HCT116 (cell line): ENCODE results near the gene TEAD1. TPM values are rescaled to one million over a fixed set of nuclear protein-coding genes. Genes with fewer than 3 reads are reported as not detected.

Source experiments
- ATAC-seq: fragments of 200-7000 bp; cut with Tn5 transposase; 2 replicates; pipeline ENCODE4 v1.9.1; 2020; ENCODE audit warnings: mild to moderate bottlenecking, moderate library complexity
- BruUV-seq: library from RNA; stranded (reverse); fragments of 400-500 nt; replicated peaks from 2 replicates; lab custom pipeline; 2021; lab: Mats Ljungman, UMichigan
- CTCF ChIA-PET: fragments of 300-600 bp; sonication (Branson Sonifier 250); formaldehyde crosslinking; loops from one replicate; lab custom pipeline; 2021; ENCODE audit warnings: antibody characterized with exemption; lab: Charles Lee
- POLR2A ChIA-PET: fragments of 300-600, 350-600 bp; sonication (Branson Sonifier 250); formaldehyde crosslinking; loops from one replicate; lab custom pipeline; 2021; ENCODE audit warnings: antibody characterized with exemption; lab: Charles Lee
- RAD21 ChIA-PET, 2 experiments: fragments of 300-600 bp; sonication (Branson Sonifier 250); formaldehyde crosslinking; loops; one replicate each; lab custom pipeline; 2023; ENCODE audit warnings: low total read pairs in 2 of 2; ENCODE audit not compliant: uncharacterized antibody in 2 of 2, unreplicated experiment in 2 of 2, low non-redundant PET in 1 of 2; lab: Charles Lee
- DNase-seq: peaks from one replicate; pipeline ENCODE4 v3.0.0-alpha.2; 2010; ENCODE audit warnings: low read depth, low spot score
- H2AFZ ChIP-seq: fragments of 200-600 bp; shearing (Covaris generic), sonication (generic); 2 replicates; pipeline ENCODE4 v1.6.1; 2017; ENCODE audit warnings: low read depth, mixed run types, mixed read lengths, antibody characterized with exemption, low read length; ENCODE audit not compliant: poor library complexity, severe bottlenecking
- H3K27ac ChIP-seq: 2 replicates; pipeline ENCODE4 v1.5.1; 2012; ENCODE audit warnings: low read depth, low read length
- H3K27me3 ChIP-seq: fragments of 200-600 bp; sonication (generic); 2 replicates; pipeline ENCODE4 v1.6.1; 2016; ENCODE audit warnings: mixed run types, low read length, mixed read lengths; ENCODE audit not compliant: insufficient read depth
- H3K36me3 ChIP-seq, 2 experiments: fragments of 200-500 bp in 1 of 2; fragments of 200-600 bp in 1 of 2; sonication (Bioruptor generic) in 1 of 2; sonication (generic) in 1 of 2; 2 replicates each; pipeline versions ENCODE4 v1.5.1 to v1.6.1; 2014 to 2016; ENCODE audit warnings: low read length in 2 of 2, inconsistent platforms in 1 of 2, mixed read lengths in 1 of 2, mixed run types in 1 of 2; ENCODE audit not compliant: insufficient read depth in 2 of 2, control insufficient read depth in 1 of 2
- H3K4me1 ChIP-seq, 2 experiments: fragments of 200-600 bp in 1 of 2; sonication (generic) in 1 of 2; 2 replicates each; pipeline versions ENCODE4 v1.5.1 to v1.6.1; 2012 to 2017; ENCODE audit warnings: low read length in 2 of 2, inconsistent platforms in 1 of 2, mild to moderate bottlenecking in 1 of 2, mixed read lengths in 1 of 2, mixed run types in 1 of 2, moderate library complexity in 1 of 2; ENCODE audit not compliant: insufficient read depth in 2 of 2, control insufficient read depth in 1 of 2
- H3K4me2 ChIP-seq: fragments of 200-600 bp; sonication (generic); 2 replicates; pipeline ENCODE4 v1.6.1; 2017; ENCODE audit warnings: mixed run types, low read length, mixed read lengths
- H3K4me3 ChIP-seq, 2 experiments: fragments of 200-600 bp in 1 of 2; sonication (generic) in 1 of 2; replicated peaks in 1 of 2; 2 replicates each; pipeline ENCODE4 v1.5.1; 2011 to 2016; ENCODE audit warnings: low read length in 2 of 2, control low read depth in 1 of 2, low read depth in 1 of 2, mild to moderate bottlenecking in 1 of 2, mixed read lengths in 1 of 2, mixed run types in 1 of 2
- H3K79me2 ChIP-seq: fragments of 200-600 bp; sonication (generic); 2 replicates; pipeline ENCODE4 v1.6.1; 2017; ENCODE audit warnings: mild to moderate bottlenecking, mixed run types, low read length, moderate library complexity, mixed read lengths; ENCODE audit not compliant: insufficient read depth
- H3K9ac ChIP-seq: fragments of 200-600 bp; sonication (generic); 2 replicates; pipeline ENCODE4 v1.6.1; 2016; ENCODE audit warnings: low read length, mixed read lengths
- H3K9me2 ChIP-seq: fragments of 200-600 bp; sonication (generic), shearing (Covaris generic); 2 replicates; pipeline ENCODE4 v1.6.1; 2017; ENCODE audit warnings: mixed run types, mild to moderate bottlenecking, moderate library complexity; ENCODE audit not compliant: insufficient read depth
- H3K9me3 ChIP-seq, 2 experiments: fragments of 200-500 bp in 1 of 2; fragments of 200-600 bp in 1 of 2; sonication (Bioruptor generic) in 1 of 2; sonication (generic) in 1 of 2; 2 replicates each; pipeline ENCODE4 v1.6.1; 2014 to 2017; ENCODE audit warnings: low read length in 2 of 2, mixed read lengths in 2 of 2, inconsistent platforms in 1 of 2, low read depth in 1 of 2, mild to moderate bottlenecking in 1 of 2, mixed run types in 1 of 2, moderate library complexity in 1 of 2; ENCODE audit not compliant: control insufficient read depth in 1 of 2, insufficient read depth in 1 of 2
- H4K20me1 ChIP-seq: fragments of 200-600 bp; sonication (generic), shearing (Covaris generic); 2 replicates; pipeline ENCODE4 v1.6.1; 2017; ENCODE audit warnings: mixed run types, mild to moderate bottlenecking, moderate library complexity; ENCODE audit not compliant: insufficient read depth
- CBX3 ChIP-seq: IDR thresholded peaks from 2 replicates; pipeline ENCODE4 v1.6.1; 2012; ENCODE audit warnings: low read depth
- CEBPB ChIP-seq: IDR thresholded peaks from 2 replicates; pipeline ENCODE4 v1.6.1; 2012; ENCODE audit warnings: low read depth
- CTCF ChIP-seq, 3 experiments: fragments of 200-600 bp in 1 of 3; sonication (generic) in 1 of 3; IDR thresholded peaks in 2 of 3; conservative IDR thresholded peaks in 1 of 3; 2 replicates each; pipeline ENCODE4 v1.5.1; 2012 to 2017; ENCODE audit warnings: low read depth in 2 of 3, low read length in 2 of 3, antibody characterized with exemption in 1 of 3, borderline replicate concordance in 1 of 3, control low read depth in 1 of 3, mild to moderate bottlenecking in 1 of 3, mixed read lengths in 1 of 3, mixed run types in 1 of 3, moderate library complexity in 1 of 3; ENCODE audit not compliant: insufficient read depth in 1 of 3
- FOSL1 ChIP-seq: IDR thresholded peaks from 2 replicates; pipeline ENCODE4 v1.6.1; 2012; ENCODE audit warnings: low read depth
- JUND ChIP-seq: IDR thresholded peaks from 2 replicates; pipeline ENCODE4 v1.6.1; 2012
- MAX ChIP-seq: IDR thresholded peaks from 2 replicates; pipeline ENCODE4 v1.6.1; 2012
- RAD21 ChIP-seq: IDR thresholded peaks from 2 replicates; pipeline ENCODE4 v1.6.1; 2012; ENCODE audit warnings: low read depth, mild to moderate bottlenecking
- REST ChIP-seq: IDR thresholded peaks from 2 replicates; pipeline ENCODE4 v1.6.1; 2012; ENCODE audit warnings: low read depth
- SP1 ChIP-seq: IDR thresholded peaks from 2 replicates; pipeline ENCODE4 v1.6.1; 2012; ENCODE audit warnings: low read depth
- TCF7L2 ChIP-seq: IDR thresholded peaks from 2 replicates; pipeline ENCODE4 v1.7.0; 2011; ENCODE audit warnings: borderline replicate concordance, inconsistent platforms; ENCODE audit not compliant: insufficient read depth, insufficient read length; ENCODE audit errors: extremely low read depth
- YY1 ChIP-seq: IDR thresholded peaks from 2 replicates; pipeline ENCODE4 v1.6.1; 2011; ENCODE audit warnings: low read length, low read depth, moderate library complexity, mild to moderate bottlenecking; ENCODE audit not compliant: insufficient replicate concordance; ENCODE audit errors: extremely low read depth
- ZBTB33 ChIP-seq: IDR thresholded peaks from 2 replicates; pipeline ENCODE4 v1.6.1; 2011; ENCODE audit warnings: mild to moderate bottlenecking, low read length, moderate library complexity; ENCODE audit not compliant: insufficient replicate concordance; ENCODE audit errors: extremely low read depth
- intact Hi-C: fragments of 100-400 bp; cut with micrococcal nuclease; formaldehyde crosslinking; loops from 2 replicates; pipeline ENCODE4 v1.10.0; 2022
- total RNA-seq: library from RNA; stranded (reverse); gene quantifications from one replicate; pipeline ENCODE4 v1.2.1, GENCODE V29; 2021; ENCODE audit not compliant: unreplicated experiment
- TF ChIP-seq, protein P1 (sequence below): IDR thresholded peaks from 2 replicates; pipeline ENCODE4 v1.6.1; 2012

The TEAD1 gene
- total RNA-seq, 1 experiment from 2014 or later, result 103 TPM

- no TSS peak for BruUV-seq
- H3K9me3 ChIP-seq, result no peaks in the 10 kb centered on the region
- no peak overlapping the region for H3K27ac ChIP-seq
- peak overlapping the region; percentile 96 for H2AFZ ChIP-seq
- H3K27me3 ChIP-seq, result no peaks in the 10 kb centered on the region
- ChIA-PET RAD21 (interaction anchor here (0.6 to 1.5 kb wide), 17 partner anchors 173 to 916 kb away, joined by 3 to 9 read pairs (median 4); no protein-coding TSS in a partner anchor), POLR2A (no interaction called here), CTCF (interaction anchor here (0.6 to 4.3 kb wide), 32 partner anchors 10 to 676 kb away, joined by 3 to 40 read pairs (median 4); partner anchors contain the start of gene BTBD10)
- DNase-seq (peak; percentile 59), ATAC-seq (peak; percentile 98)
- peak overlapping the region; percentile 56 for H3K4me2 ChIP-seq
- no peak overlapping the region for H3K4me3 ChIP-seq
- no peaks in the 10 kb centered on the region for H3K9me2 ChIP-seq
- H4K20me1 ChIP-seq, result no peaks in the 10 kb centered on the region
- TF ChIP-seq CBX3 (no peak), MAX (no peak), SP1 (no peak), YY1 (peak; percentile 56), REST (no peak), ZBTB33 (no peak), RAD21 (peak; percentile 97), JUND (no peak), FOSL1 (no peak), CEBPB (no peak), CTCF (IDR thresholded peaks at IDR 0.05 in 2 of 3, conservative IDR thresholded peaks at IDR 0.05 in 1 of 3; ENCODE audit: borderline replicate concordance in 1 of 3, insufficient read depth in 1 of 3, low read depth in 2 of 3, low read length in 2 of 3) (peak; percentile 86 to 97 (median 95)), TCF7L2 (no peak)
- TF ChIP-seq, protein P1, sequence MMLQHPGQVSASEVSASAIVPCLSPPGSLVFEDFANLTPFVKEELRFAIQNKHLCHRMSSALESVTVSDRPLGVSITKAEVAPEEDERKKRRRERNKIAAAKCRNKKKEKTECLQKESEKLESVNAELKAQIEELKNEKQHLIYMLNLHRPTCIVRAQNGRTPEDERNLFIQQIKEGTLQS, result no peak
- intact Hi-C loops, result loop anchor here (1.0 to 10.0 kb wide), 7 partner anchors 181 to 917 kb away; no protein-coding TSS in a partner anchor
- H3K79me2 ChIP-seq, result no peaks in the 10 kb centered on the region
- peaks cover 0 to 20% of the 10 kb centered on the region in 2 experiments; a peak in 1 of 4 replicates for H3K4me1 ChIP-seq
- H3K9ac ChIP-seq, result no peak overlapping the region
- no peaks in the 10 kb centered on the region for H3K36me3 ChIP-seq
Measured at GRCh38 chr11:12963792-12964536, 289.7 kb downstream of the TEAD1 start.
